ENCODE data around the gene RRAGD. TPM values are rescaled to one million over a fixed set of nuclear protein-coding genes. Genes with fewer than 3 reads are reported as not detected.

Gene RRAGD, protein sequence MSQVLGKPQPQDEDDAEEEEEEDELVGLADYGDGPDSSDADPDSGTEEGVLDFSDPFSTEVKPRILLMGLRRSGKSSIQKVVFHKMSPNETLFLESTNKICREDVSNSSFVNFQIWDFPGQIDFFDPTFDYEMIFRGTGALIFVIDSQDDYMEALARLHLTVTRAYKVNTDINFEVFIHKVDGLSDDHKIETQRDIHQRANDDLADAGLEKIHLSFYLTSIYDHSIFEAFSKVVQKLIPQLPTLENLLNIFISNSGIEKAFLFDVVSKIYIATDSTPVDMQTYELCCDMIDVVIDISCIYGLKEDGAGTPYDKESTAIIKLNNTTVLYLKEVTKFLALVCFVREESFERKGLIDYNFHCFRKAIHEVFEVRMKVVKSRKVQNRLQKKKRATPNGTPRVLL
- total RNA-seq: 0.20 and 0.75 TPM in 2 replicates

GRCh38 chr6:89412071-89413005 lies at the start of gene RRAGD:
Gene RRAGD (minus strand): TSS chr6:89412273. CDS start chr6:89411993, 280 bp downstream.

GRCh38 chr6:89432875-89433251 lies 20.8 kb upstream of the RRAGD start, which contains the start of gene ANKRD6:
Gene ANKRD6 (plus strand): TSS chr6:89433152. CDS start chr6:89566977, 133,825 bp downstream.

GRCh38 chr6:89352278-89353117 lies 59.6 kb downstream of the RRAGD start, which contains the start of gene UBE2J1:
Gene UBE2J1 (minus strand): TSS chr6:89352722. CDS start chr6:89352569, 153 bp downstream.

GRCh38 chr6:89315249-89315885 lies 96.7 kb downstream of the RRAGD start, which contains the start of gene GABRR2:
Gene GABRR2 (minus strand): TSS chr6:89315299. CDS start chr6:89315165, 134 bp downstream.

Other genes with a start within 250 kb of the RRAGD start
- not detected in 2 replicates for gene GABRR1, start 194.9 kb downstream of the RRAGD start, total RNA-seq
- gene GABRR2, start 97.0 kb downstream of the RRAGD start, total RNA-seq: not detected in 2 replicates
- gene UBE2J1, start 59.6 kb downstream of the RRAGD start, total RNA-seq: 29.5 and 31.1 TPM in 2 replicates
- gene ANKRD6, start 20.9 kb upstream of the RRAGD start, total RNA-seq: 2.2 and 6.6 TPM in 2 replicates
- 14.3 and 22.7 TPM in 2 replicates for gene LYRM2, start 226.5 kb upstream of the RRAGD start, total RNA-seq

Measured in cardiac ventricle fibroblast (primary cell).